Caki2 (cell line): Measurements from ENCODE around the gene SLC35F2. TPM values are rescaled to one million over a fixed set of nuclear protein-coding genes. Genes with fewer than 3 reads are reported as not detected.
"Not testable (repeated sequence)": the region's sequence is repeated elsewhere in the genome, so short reads cannot be mapped to it uniquely, and the experiment has no call there.

Source experiments
- DNase-seq: peaks from one replicate; pipeline ENCODE4 v3.0.0-alpha.2; 2015; ENCODE audit warnings: low read depth
- in situ Hi-C: cut with HindIII; loops from 2 replicates; pipeline ENCODE4 v1.10.0; 2016; ENCODE audit warnings: low sequenced_read_pairs, low pct_unique_long_range_greater_than_20kb, mixed read lengths
- total RNA-seq: library from RNA; depleted of rRNA; stranded (reverse); fragments of >200 nt; shearing (Covaris generic); gene quantifications from 2 replicates; pipeline ENCODE4 v1.2.3, GENCODE V29; 2014; ENCODE audit warnings: low replicate concordance; rRNA removed

The SLC35F2 gene, protein sequence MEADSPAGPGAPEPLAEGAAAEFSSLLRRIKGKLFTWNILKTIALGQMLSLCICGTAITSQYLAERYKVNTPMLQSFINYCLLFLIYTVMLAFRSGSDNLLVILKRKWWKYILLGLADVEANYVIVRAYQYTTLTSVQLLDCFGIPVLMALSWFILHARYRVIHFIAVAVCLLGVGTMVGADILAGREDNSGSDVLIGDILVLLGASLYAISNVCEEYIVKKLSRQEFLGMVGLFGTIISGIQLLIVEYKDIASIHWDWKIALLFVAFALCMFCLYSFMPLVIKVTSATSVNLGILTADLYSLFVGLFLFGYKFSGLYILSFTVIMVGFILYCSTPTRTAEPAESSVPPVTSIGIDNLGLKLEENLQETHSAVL
- 29.3 and 32.0 TPM in 2 replicates for total RNA-seq

DNA sequence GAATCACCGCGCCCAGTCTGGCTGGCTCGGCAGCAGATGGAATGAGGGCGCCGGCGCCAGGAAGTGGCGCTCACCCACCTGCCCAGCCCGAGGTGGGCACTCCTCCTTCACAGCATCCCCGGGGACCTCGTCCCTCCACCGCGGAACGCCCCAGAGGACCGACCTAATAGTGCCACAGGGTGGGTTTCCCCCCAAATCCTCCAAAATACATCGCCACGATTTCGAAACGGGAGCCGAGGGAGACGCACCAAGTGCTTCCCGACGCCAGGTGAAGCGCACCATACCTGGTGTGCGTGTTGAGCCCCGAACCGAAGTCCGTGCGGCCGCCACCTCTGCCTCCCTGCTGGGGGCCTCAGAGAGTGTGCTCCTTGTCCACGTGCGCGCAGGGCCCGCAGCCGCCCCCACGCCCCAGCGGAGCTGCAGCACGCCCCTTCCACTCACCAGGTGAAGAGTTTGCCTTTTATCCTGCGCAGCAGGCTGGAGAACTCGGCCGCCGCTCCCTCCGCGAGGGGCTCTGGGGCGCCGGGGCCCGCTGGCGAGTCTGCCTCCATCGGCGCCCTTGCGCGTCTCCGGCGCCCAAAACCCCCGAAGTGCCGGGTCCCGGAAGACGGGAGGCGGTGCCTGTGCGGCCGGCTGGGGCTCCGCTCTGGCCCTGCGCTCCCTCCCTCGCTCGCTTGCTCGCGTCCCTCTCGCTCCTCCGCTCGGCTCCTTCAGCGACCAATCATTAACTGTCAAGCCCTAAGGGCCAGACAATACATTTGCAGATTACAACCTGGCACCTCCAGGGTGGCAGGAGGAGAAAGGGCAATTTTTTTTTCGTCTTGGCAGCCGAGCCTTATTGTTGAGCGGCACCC is at the start of gene SLC35F2:
Gene SLC35F2, minus strand, starts transcription at position 571 of the 854 bp plus-strand sequence. Its CDS starts 20 bp downstream, at position 551.
- peak; percentile 88 for DNase-seq
- in situ Hi-C loops: no loop called here

DNA sequence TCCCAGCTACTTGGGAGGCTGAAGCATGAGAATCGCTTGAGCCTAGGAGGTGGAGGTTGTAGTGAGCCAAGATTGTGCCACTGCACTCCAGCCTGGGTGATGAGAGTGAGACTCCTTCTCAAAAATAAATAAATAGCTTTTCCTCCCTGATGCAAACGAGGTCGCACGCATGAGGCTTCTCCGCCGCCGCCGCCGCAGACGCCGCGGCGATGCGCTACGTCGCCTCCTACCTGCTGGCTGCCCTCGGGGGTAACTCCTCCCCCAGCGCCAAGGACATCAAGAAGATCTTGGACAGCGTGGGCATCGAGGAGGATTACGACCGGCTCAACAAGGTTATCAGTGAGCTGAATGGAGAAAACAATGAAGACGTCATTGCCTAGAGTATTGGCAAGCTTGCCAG is 49.6 kb upstream of the SLC35F2 start:
- no peak for DNase-seq
- in situ Hi-C loops: no loop called here

DNA sequence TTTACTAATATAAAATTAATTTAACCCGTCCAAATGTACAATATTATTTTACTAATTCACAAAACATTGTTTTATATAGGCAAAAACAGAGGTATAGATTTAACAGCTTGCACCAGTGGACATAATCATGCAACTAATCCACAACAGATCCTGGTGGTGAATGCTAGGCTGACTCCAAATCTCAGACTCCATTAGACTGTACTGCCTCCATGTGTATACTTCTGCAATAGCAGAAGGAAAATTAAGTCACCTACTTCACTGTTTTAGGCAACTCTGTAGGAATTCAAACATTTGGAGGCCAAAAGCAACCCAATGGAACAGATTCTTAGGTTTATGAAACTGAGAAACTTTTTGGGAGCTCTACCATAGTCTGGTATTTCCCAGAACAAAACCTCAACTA is 39.7 kb upstream of the SLC35F2 start:
- in situ Hi-C loops: no loop called here
- no peak for DNase-seq

DNA sequence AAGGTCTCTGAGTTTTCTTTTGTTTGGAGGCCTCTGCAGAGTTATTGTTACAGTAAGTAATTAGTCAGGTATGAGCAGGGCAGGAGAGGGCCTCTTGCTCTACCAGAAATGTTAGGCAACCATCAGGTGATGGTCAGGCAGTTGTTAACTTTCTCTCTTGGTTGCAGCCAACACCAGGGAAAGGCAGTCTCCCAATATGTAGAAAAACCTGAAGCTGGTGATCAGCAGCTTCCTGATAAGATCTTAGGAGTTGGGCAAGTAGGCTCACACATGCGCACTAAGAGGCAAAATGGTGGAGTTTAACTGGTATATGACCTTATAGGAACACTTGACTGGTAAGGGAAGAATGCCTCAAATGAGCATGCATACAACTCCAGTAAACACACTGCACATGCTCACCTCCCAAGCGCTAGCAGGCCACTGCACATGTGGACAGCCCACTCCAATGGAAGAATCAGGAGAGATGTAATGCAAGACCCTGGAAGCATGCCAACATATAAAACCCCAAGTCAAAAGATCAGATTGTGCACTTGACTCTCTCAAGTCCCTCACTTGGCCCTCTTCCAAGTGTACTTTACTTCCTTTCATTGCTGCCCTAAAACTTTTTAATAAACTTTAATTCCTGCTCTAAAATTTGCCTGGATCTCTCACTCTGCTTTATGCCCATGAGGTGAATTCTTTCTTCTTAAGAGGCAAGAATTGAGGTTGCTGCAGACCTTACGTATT is 23.7 kb upstream of the SLC35F2 start:
- in situ Hi-C loops: no loop called here

DNA sequence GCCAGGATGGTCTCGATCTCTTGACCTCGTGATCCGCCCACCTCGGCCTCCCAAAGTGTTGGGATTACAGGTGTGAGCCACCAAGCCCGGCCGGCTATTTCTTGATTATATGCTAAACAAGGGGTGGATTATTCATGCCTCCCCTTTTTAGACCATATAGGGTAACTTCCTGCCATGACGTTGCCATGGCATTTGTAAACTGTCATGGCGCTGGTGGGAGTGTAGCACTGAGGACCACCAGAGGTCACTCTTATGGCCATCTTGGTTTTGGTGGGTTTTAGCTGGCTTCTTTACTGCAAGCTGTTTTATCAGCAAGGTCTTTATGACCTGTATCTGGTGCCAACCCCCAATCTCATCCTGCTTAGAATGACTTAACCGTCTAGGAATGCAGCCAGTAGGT is 22.9 kb upstream of the SLC35F2 start:
- in situ Hi-C loops, DNase-seq: not testable (repeated sequence)

More for the DNA sequence above, 23.7 kb upstream of the SLC35F2 start:
- DNase-seq: no peak

DNA sequence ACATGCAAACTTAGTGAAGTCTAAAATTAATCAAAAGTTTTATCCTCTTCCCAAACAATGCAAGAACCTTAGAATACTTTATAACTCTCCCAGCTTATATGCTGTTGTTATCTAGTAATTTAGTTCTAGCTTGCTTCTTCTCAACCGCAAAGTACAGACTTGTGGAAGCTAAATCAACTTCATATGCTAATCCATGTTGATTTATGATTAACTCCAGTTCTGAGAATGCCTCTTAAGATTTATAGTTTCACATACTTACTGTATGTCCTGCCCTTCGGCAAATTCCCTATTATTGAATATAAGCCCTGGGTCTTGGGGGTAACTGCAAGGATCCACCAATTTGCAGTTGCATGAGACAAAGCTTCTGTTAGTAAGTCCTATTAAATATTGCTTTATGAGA is 17.6 kb upstream of the SLC35F2 start:
- no peak for DNase-seq
- in situ Hi-C loops: no loop called here

DNA sequence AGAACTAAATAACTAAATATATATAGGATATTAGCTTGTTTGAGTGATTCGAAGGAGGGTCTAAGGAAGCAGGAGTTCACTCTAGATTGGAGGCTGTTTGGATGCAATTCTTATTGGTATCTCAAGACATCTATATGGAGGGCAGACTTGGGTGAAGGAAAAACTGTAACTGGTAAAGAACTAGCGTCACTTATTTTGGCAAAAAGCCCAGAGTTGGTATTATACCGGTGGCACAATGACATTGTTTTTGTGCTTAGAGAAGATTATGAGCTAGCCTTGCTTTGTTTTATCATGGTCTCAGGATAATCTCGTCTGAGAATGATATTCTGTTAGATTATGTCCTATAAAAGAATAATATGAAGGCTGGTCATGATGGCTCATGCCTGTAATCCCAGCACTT is 6.0 kb upstream of the SLC35F2 start:
- in situ Hi-C loops: no loop called here
- DNase-seq: no peak

DNA sequence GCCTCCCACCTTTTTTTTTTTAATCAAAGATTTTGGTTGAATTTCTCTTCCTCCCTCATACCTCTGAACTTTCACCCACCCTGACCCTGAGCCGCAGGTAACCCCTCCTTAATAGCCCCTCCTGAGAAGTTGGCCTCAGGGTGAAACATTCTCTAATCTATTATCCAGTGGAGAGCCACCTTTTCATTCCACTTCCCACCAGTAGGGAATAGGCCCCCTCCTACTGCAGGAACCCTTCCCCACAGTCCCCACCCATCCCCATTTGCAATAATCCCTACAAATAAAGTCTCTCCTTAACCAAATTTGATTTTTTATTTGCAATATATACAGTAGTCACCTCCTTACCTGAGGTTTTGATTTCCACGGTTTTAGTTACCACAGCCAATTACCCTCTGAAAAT is 2.1 kb upstream of the SLC35F2 start:
- in situ Hi-C loops: no loop called here
- DNase-seq: no peak

DNA sequence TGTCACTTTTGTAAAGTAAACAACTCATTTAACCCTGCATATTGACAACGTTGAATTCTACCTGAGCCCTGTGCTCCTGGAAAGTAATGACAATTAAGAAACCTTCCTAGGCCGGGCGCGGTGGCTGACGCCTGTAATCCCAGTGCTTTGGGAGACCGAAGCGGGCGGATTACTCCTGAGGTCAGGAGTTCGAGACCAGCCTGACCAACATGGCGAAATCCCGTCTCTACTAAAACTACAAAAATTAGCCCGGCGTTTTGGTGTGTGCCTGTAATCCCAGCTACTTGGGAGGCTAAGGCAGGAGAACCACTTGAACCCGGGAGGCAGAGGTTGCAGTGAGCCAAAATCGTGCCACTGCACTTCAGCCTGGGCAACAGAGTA is 1.6 kb upstream of the SLC35F2 start:
- in situ Hi-C loops, DNase-seq: not testable (repeated sequence)

DNA sequence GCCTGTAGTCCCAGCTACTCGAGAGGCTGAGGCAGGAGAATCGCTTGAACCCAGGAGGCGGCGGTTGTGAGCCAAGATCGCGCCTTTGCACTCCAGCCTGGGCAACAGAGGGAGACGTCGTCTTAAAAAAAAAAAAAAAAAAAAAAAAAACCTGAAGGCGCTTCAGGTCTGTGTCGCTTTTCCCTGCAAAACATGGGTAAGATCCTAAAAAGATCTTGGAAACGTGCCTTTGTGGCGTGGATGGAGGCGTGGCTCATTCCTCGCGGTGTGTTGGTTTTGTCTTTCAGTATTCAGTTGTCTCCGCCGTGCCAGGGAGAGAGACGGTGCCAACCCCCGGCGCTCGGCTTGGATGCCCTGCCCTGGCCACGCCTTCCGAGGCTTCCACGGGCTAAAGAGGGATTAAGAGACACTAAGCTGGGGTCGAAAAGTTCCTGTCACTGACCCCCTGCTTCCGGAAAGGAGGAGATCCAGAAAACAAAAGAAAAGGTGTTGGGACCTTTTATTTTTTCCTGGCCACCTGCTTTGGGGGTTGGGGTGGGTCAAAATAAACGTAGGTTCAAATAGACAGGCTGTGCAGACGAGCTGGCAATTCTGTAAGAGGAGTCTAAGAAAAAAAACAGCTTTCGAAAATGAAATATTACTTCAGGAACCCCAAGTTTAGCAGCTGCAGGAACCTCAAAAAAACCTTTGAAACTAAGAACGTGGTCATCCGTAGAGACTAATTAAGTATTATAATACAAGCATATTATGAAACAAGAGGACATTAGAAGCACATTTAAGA is 1.1 kb upstream of the SLC35F2 start:
- peak; percentile 49 for DNase-seq
- in situ Hi-C loops: no loop called here

DNA sequence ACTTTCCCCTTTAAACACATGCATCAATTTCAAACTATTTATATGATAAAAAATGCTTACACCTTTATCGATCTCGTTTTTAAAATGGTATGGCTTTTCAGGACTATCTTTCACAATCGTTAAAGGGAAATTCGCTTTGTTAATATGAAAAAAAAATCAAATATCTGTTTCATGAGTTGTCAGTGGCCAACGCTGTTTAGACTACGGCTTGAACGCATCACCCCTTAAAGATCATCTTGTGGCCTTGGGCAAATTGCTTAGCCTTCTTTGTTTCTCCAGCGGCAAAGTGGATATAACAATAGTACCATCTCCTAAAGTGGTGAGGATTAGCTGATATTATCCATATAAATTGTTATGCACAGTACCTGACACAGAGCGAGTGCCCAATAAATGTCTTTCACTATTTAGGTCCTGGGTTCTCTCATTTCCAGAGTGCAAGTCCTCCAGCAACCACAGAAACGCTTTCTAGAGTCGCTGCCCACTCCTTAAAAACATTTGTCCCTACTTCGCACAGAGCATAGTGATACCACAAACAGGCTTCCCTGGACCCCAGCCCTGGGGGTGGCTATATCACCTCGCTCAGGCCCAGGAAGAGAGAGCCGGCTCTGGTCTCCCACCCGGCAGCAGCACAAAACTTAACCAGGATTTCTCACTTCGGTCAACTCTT is 904 bp downstream of the SLC35F2 start:
- in situ Hi-C loops: no loop called here
- peak; percentile 30 for DNase-seq

DNA sequence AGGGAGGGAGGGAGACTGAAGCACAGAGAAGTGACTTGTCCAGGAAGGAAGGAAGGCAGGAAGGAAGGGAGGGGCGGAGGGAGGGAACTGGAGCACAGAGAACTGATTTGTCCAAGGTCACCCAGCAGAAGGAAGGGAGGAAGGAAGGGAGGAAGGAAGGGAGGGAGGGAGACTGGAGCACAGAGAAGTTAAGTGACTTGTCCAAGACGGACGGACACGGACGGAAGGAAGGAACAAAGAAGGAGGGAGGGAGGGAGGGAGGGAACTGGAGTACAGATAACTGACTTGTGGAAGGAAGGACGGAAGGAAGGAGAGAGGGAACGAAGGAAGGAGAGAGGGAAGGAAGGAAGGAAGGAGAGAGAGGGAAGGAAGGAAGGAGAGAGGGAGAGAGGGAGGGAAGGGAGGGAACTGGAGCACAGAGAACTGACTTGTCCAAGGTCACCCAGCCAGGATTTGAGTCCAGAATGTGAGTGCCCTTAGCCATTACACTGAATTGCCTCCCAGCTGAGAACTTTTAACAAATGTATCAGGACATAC is 1.5 kb downstream of the SLC35F2 start:
- in situ Hi-C loops: no loop called here
- DNase-seq: no peak

DNA sequence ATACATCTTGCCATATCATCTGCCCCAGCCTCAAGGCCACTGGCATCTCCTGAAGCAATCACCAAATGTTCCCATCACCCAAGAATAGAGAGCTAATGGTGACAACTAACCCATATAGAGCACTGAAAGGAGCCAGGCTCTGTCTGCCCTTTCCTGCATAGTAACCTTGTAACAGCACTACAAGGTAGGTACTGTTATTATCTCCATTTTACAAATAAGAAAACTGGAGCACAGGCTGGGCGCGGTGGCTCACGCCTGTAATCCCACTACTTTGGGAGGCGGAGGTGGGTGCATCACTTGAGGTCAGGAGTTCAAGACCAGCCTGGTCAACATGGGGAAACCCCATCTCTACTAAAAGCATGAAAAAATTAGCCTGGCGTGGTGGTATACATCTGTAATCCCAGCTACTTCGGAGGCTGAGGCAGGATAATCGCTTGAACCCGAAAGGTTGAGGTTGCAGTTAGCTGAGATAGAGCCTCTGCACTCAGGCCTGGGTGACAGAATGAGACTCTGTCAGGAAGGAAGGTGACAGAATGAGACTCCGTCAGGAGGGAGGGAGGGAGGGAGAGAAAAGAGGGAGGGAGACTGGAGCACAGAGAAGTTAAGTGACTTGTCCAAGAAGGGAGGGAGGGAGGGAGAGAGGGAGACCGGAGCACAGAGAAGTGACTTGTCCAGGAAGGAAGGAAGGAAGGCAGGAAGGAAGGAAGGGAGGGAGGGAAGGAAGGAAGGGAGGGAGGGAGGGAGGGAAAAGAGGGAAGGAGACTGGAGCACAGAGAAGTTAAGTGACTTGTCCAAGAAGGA is 2.2 kb downstream of the SLC35F2 start:
- no peak for DNase-seq
- in situ Hi-C loops: no loop called here

DNA sequence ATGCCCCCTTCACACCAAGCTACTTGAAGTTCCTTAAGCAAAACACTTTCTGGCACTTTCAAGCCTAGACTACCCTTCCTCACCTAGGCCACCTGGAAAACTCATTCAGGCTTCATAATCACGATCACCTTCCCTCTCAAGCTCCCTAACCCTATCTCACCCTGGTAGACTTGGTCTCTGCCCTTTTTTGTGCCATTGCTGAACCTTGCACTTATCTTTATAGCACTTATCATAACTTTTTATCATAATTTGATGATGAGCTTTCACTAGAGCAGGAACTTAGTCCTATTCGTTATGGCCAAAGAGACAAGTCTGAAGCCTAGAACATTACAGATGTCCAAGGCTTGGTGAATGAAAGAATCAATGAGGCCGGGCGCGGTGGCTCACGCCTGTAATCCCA is 5.5 kb downstream of the SLC35F2 start:
- no peak for DNase-seq
- in situ Hi-C loops: no loop called here

DNA sequence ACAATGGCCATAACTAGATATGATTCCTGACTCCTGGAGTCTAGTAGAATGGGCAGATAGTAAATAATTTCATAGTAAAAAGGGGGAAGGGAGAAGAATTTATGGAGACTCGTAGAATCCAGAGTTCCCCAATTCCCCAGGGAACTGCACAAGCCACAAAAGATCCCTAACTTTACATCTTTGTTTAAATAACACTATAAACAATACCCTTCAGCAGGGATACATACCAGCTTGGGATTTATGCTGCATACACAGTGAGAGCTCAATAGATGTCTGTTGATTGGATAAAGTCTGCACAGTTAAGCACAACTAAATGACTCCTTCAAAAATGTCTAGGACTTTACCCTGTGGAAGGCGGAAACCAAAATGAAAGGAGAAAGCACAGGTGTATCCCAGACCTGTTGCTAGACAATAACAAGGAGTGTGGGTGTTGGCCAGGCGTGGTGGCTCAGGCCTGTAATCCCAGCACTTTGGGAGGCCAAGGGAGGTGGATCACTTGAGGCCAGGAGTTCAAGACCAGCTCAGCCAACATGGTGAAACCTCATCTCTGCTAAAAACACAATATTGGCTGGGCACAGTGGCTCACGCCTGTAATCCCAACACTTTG is 6.8 kb downstream of the SLC35F2 start:
- no peak for DNase-seq
- in situ Hi-C loops: no loop called here

DNA sequence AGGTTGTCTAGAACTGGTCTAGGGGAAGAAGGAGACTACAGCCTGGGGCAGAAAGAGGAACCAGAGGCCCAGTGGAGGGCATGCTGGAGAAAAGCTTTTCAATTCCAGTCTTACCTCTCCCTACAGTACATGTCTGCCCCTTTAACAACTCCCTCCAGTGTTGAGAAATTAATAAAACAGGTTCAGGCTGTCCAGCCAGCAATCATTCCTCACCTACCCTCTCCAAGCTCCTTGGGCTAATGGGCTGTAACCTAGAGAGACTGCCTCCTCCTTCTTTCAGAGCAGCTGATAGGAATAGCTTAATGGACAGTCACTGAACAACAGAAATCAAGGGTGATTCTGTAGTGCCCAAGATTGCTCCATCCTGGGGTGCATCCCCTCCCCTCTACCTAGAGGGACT is 8.8 kb downstream of the SLC35F2 start:
- DNase-seq: peak; percentile 26

More for the DNA sequence above, 8.8 kb downstream of the SLC35F2 start:
- in situ Hi-C loops: no loop called here
